ENCODE measurements around the gene VGLL2.

DNA sequence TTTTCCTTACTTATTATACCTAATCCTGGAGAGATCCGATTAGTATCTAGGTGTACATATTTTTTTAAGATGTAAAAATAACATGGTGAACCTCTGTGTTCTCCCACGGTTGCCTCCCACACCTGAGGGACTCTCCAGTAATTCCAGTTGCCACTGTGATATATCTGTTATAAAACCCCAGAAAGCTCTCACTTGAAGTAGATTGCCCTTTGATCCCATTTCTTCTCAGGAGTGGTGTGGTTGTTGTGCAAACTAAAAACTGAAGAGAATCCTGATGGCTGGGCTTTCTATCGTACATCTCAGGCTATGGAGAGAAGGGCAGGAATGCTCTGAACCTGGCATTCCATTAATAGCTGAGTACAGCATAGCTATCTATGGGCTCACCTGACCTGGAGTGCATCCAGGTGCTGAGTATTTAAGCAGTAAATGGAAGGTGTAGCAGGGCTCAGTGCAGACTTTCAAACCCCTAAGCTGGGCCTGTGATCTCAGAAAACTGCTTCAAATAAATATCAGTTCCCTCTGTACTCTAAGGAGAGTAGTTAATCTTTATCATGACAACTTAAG, 41.0 kb downstream of the VGLL2 start:
- TF ChIP-seq, protein P1, sequence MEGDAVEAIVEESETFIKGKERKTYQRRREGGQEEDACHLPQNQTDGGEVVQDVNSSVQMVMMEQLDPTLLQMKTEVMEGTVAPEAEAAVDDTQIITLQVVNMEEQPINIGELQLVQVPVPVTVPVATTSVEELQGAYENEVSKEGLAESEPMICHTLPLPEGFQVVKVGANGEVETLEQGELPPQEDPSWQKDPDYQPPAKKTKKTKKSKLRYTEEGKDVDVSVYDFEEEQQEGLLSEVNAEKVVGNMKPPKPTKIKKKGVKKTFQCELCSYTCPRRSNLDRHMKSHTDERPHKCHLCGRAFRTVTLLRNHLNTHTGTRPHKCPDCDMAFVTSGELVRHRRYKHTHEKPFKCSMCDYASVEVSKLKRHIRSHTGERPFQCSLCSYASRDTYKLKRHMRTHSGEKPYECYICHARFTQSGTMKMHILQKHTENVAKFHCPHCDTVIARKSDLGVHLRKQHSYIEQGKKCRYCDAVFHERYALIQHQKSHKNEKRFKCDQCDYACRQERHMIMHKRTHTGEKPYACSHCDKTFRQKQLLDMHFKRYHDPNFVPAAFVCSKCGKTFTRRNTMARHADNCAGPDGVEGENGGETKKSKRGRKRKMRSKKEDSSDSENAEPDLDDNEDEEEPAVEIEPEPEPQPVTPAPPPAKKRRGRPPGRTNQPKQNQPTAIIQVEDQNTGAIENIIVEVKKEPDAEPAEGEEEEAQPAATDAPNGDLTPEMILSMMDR (IDR thresholded peaks at IDR 0.05 in 8 of 11, conservative IDR thresholded peaks at IDR 0.05 in 3 of 11): no peak
- TF ChIP-seq POLR2A (IDR thresholded peaks at IDR 0.05) (no peak), POLR2AphosphoS5 (IDR thresholded peaks at IDR 0.05) (no peak)
